HCT116 (cell line): Measurements from ENCODE around the gene COBLL1. TPM values are rescaled to one million over a fixed set of nuclear protein-coding genes. Genes with fewer than 3 reads are reported as not detected.

Experiments
- ATAC-seq: fragments of 200-7000 bp; cut with Tn5 transposase; 2 replicates; pipeline ENCODE4 v1.9.1; 2020; ENCODE audit warnings: mild to moderate bottlenecking, moderate library complexity
- BruUV-seq: library from RNA; stranded (reverse); fragments of 400-500 nt; replicated peaks from 2 replicates; lab custom pipeline; 2021; lab: Mats Ljungman, UMichigan
- CTCF ChIA-PET: fragments of 300-600 bp; sonication (Branson Sonifier 250); formaldehyde crosslinking; loops from one replicate; lab custom pipeline; 2021; ENCODE audit warnings: antibody characterized with exemption; lab: Charles Lee
- POLR2A ChIA-PET: fragments of 300-600, 350-600 bp; sonication (Branson Sonifier 250); formaldehyde crosslinking; loops from one replicate; lab custom pipeline; 2021; ENCODE audit warnings: antibody characterized with exemption; lab: Charles Lee
- RAD21 ChIA-PET, 2 experiments: fragments of 300-600 bp; sonication (Branson Sonifier 250); formaldehyde crosslinking; loops; one replicate each; lab custom pipeline; 2023; ENCODE audit warnings: low total read pairs in 2 of 2; ENCODE audit not compliant: uncharacterized antibody in 2 of 2, unreplicated experiment in 2 of 2, low non-redundant PET in 1 of 2; lab: Charles Lee
- DNase-seq: peaks from one replicate; pipeline ENCODE4 v3.0.0-alpha.2; 2010; ENCODE audit warnings: low read depth, low spot score
- H2AFZ ChIP-seq: fragments of 200-600 bp; shearing (Covaris generic), sonication (generic); 2 replicates; pipeline ENCODE4 v1.6.1; 2017; ENCODE audit warnings: low read depth, mixed run types, mixed read lengths, antibody characterized with exemption, low read length; ENCODE audit not compliant: poor library complexity, severe bottlenecking
- H3K27ac ChIP-seq: 2 replicates; pipeline ENCODE4 v1.5.1; 2012; ENCODE audit warnings: low read depth, low read length
- H3K27me3 ChIP-seq: fragments of 200-600 bp; sonication (generic); 2 replicates; pipeline ENCODE4 v1.6.1; 2016; ENCODE audit warnings: mixed run types, low read length, mixed read lengths; ENCODE audit not compliant: insufficient read depth
- H3K36me3 ChIP-seq, 2 experiments: fragments of 200-500 bp in 1 of 2; fragments of 200-600 bp in 1 of 2; sonication (Bioruptor generic) in 1 of 2; sonication (generic) in 1 of 2; 2 replicates each; pipeline versions ENCODE4 v1.5.1 to v1.6.1; 2014 to 2016; ENCODE audit warnings: low read length in 2 of 2, inconsistent platforms in 1 of 2, mixed read lengths in 1 of 2, mixed run types in 1 of 2; ENCODE audit not compliant: insufficient read depth in 2 of 2, control insufficient read depth in 1 of 2
- H3K4me1 ChIP-seq, 2 experiments: fragments of 200-600 bp in 1 of 2; sonication (generic) in 1 of 2; 2 replicates each; pipeline versions ENCODE4 v1.5.1 to v1.6.1; 2012 to 2017; ENCODE audit warnings: low read length in 2 of 2, inconsistent platforms in 1 of 2, mild to moderate bottlenecking in 1 of 2, mixed read lengths in 1 of 2, mixed run types in 1 of 2, moderate library complexity in 1 of 2; ENCODE audit not compliant: insufficient read depth in 2 of 2, control insufficient read depth in 1 of 2
- H3K4me2 ChIP-seq: fragments of 200-600 bp; sonication (generic); 2 replicates; pipeline ENCODE4 v1.6.1; 2017; ENCODE audit warnings: mixed run types, low read length, mixed read lengths
- H3K4me3 ChIP-seq, 2 experiments: fragments of 200-600 bp in 1 of 2; sonication (generic) in 1 of 2; replicated peaks in 1 of 2; 2 replicates each; pipeline ENCODE4 v1.5.1; 2011 to 2016; ENCODE audit warnings: low read length in 2 of 2, control low read depth in 1 of 2, low read depth in 1 of 2, mild to moderate bottlenecking in 1 of 2, mixed read lengths in 1 of 2, mixed run types in 1 of 2
- H3K79me2 ChIP-seq: fragments of 200-600 bp; sonication (generic); 2 replicates; pipeline ENCODE4 v1.6.1; 2017; ENCODE audit warnings: mild to moderate bottlenecking, mixed run types, low read length, moderate library complexity, mixed read lengths; ENCODE audit not compliant: insufficient read depth
- H3K9ac ChIP-seq: fragments of 200-600 bp; sonication (generic); 2 replicates; pipeline ENCODE4 v1.6.1; 2016; ENCODE audit warnings: low read length, mixed read lengths
- H3K9me2 ChIP-seq: fragments of 200-600 bp; sonication (generic), shearing (Covaris generic); 2 replicates; pipeline ENCODE4 v1.6.1; 2017; ENCODE audit warnings: mixed run types, mild to moderate bottlenecking, moderate library complexity; ENCODE audit not compliant: insufficient read depth
- H3K9me3 ChIP-seq, 2 experiments: fragments of 200-500 bp in 1 of 2; fragments of 200-600 bp in 1 of 2; sonication (Bioruptor generic) in 1 of 2; sonication (generic) in 1 of 2; 2 replicates each; pipeline ENCODE4 v1.6.1; 2014 to 2017; ENCODE audit warnings: low read length in 2 of 2, mixed read lengths in 2 of 2, inconsistent platforms in 1 of 2, low read depth in 1 of 2, mild to moderate bottlenecking in 1 of 2, mixed run types in 1 of 2, moderate library complexity in 1 of 2; ENCODE audit not compliant: control insufficient read depth in 1 of 2, insufficient read depth in 1 of 2
- H4K20me1 ChIP-seq: fragments of 200-600 bp; sonication (generic), shearing (Covaris generic); 2 replicates; pipeline ENCODE4 v1.6.1; 2017; ENCODE audit warnings: mixed run types, mild to moderate bottlenecking, moderate library complexity; ENCODE audit not compliant: insufficient read depth
- ATF3 ChIP-seq: IDR thresholded peaks from 2 replicates; pipeline ENCODE4 v1.6.1; 2012
- CBX3 ChIP-seq: IDR thresholded peaks from 2 replicates; pipeline ENCODE4 v1.6.1; 2012; ENCODE audit warnings: low read depth
- CTCF ChIP-seq, 3 experiments: fragments of 200-600 bp in 1 of 3; sonication (generic) in 1 of 3; IDR thresholded peaks in 2 of 3; conservative IDR thresholded peaks in 1 of 3; 2 replicates each; pipeline ENCODE4 v1.5.1; 2012 to 2017; ENCODE audit warnings: low read depth in 2 of 3, low read length in 2 of 3, antibody characterized with exemption in 1 of 3, borderline replicate concordance in 1 of 3, control low read depth in 1 of 3, mild to moderate bottlenecking in 1 of 3, mixed read lengths in 1 of 3, mixed run types in 1 of 3, moderate library complexity in 1 of 3; ENCODE audit not compliant: insufficient read depth in 1 of 3
- EGR1 ChIP-seq: IDR thresholded peaks from 2 replicates; pipeline ENCODE4 v1.6.1; 2012; ENCODE audit warnings: low read depth
- EZH2 ChIP-seq: fragments of 200-600 bp; sonication (generic); IDR thresholded peaks from 2 replicates; pipeline ENCODE4 v1.6.1; 2017; ENCODE audit warnings: antibody characterized with exemption, mixed run types
- JUND ChIP-seq: IDR thresholded peaks from 2 replicates; pipeline ENCODE4 v1.6.1; 2012
- MAX ChIP-seq: IDR thresholded peaks from 2 replicates; pipeline ENCODE4 v1.6.1; 2012
- POLR2AphosphoS5 ChIP-seq: IDR thresholded peaks from 2 replicates; pipeline ENCODE4 v1.6.1; 2011; ENCODE audit warnings: mild to moderate bottlenecking, low read depth, low read length, moderate library complexity
- SP1 ChIP-seq: IDR thresholded peaks from 2 replicates; pipeline ENCODE4 v1.6.1; 2012; ENCODE audit warnings: low read depth
- TCF7L2 ChIP-seq: IDR thresholded peaks from 2 replicates; pipeline ENCODE4 v1.7.0; 2011; ENCODE audit warnings: borderline replicate concordance, inconsistent platforms; ENCODE audit not compliant: insufficient read depth, insufficient read length; ENCODE audit errors: extremely low read depth
- ZBTB33 ChIP-seq: IDR thresholded peaks from 2 replicates; pipeline ENCODE4 v1.6.1; 2011; ENCODE audit warnings: mild to moderate bottlenecking, low read length, moderate library complexity; ENCODE audit not compliant: insufficient replicate concordance; ENCODE audit errors: extremely low read depth
- intact Hi-C: fragments of 100-400 bp; cut with micrococcal nuclease; formaldehyde crosslinking; loops from 2 replicates; pipeline ENCODE4 v1.10.0; 2022
- total RNA-seq: library from RNA; stranded (reverse); gene quantifications from one replicate; pipeline ENCODE4 v1.2.1, GENCODE V29; 2021; ENCODE audit not compliant: unreplicated experiment

Gene COBLL1
- total RNA-seq, 1 experiment from 2014 or later, result 3.6 TPM

GRCh38 chr2:164763431-164763830 is 78.2 kb downstream of the COBLL1 start:
- no peaks in the 10 kb centered on the region for H3K36me3 ChIP-seq
- TF ChIP-seq EGR1 (no peak), POLR2AphosphoS5 (no peak), MAX (no peak), JUND (no peak), TCF7L2 (no peak), CTCF (IDR thresholded peaks at IDR 0.05 in 2 of 3, conservative IDR thresholded peaks at IDR 0.05 in 1 of 3; ENCODE audit: borderline replicate concordance in 1 of 3, insufficient read depth in 1 of 3, low read depth in 2 of 3, low read length in 2 of 3) (no peak), SP1 (no peak), EZH2 (no peak), ATF3 (no peak), CBX3 (no peak), ZBTB33 (no peak)
- H3K4me2 ChIP-seq, result no peak overlapping the region
- ChIA-PET CTCF (no interaction called here), POLR2A (no interaction called here), RAD21 (no interaction called here)
- H3K79me2 ChIP-seq, result no peaks in the 10 kb centered on the region
- H3K4me3 ChIP-seq, result no peak overlapping the region
- intact Hi-C loops, result no loop called here
- no peaks in the 10 kb centered on the region for H3K9me3 ChIP-seq
- H3K9me2 ChIP-seq, result no peaks in the 10 kb centered on the region
- no peak overlapping the region for H2AFZ ChIP-seq
- ATAC-seq, result no peak
- no peak for DNase-seq
- H3K9ac ChIP-seq, result no peak overlapping the region
- no peak overlapping the region for H3K27ac ChIP-seq
- no peaks in the 10 kb centered on the region for H3K27me3 ChIP-seq
- no TSS peak for BruUV-seq
- H3K4me1 ChIP-seq, result no peaks in the 10 kb centered on the region; a peak in 1 of 4 replicates
- no peaks in the 10 kb centered on the region for H4K20me1 ChIP-seq
